Upper lobe of left lung (tissue), 6 donors: ENCODE data around the gene DAPK2. TPM values are rescaled to one million over a fixed set of nuclear protein-coding genes. Genes with fewer than 3 reads are reported as not detected.

ENCODE experiments used
- ATAC-seq, 2 donors: fragments of 200-7000 bp; cut with Tn5 transposase; one replicate each; pipeline ENCODE4 v1.9.1; 2022; ENCODE audit warnings: mild to moderate bottlenecking in 2 of 2, moderate library complexity in 2 of 2; ENCODE audit not compliant: low FRiP score in 2 of 2
- DNase-seq, 2 donors: peaks; one replicate each; pipeline ENCODE4 v3.0.0-alpha.2; 2019 to 2020
- H3K27ac ChIP-seq, 4 donors: fragments of 200-600 bp; sonication (generic); one replicate each; pipeline ENCODE4 v1.5.1; 2016 to 2019
- H3K27me3 ChIP-seq, 4 donors: fragments of 200-600 bp; sonication (generic); one replicate each; pipeline ENCODE4 v1.5.1; 2017 to 2019
- H3K36me3 ChIP-seq, 4 donors: fragments of 200-600 bp; sonication (generic); one replicate each; pipeline ENCODE4 v1.5.1; 2016 to 2019
- H3K4me1 ChIP-seq, 4 donors: fragments of 200-600 bp; sonication (generic); one replicate each; pipeline ENCODE4 v1.5.1; 2018 to 2019
- H3K4me3 ChIP-seq, 4 donors: fragments of 200-600 bp; sonication (generic); one replicate each; pipeline ENCODE4 v1.5.1; 2017 to 2019; ENCODE audit warnings: mild to moderate bottlenecking in 2 of 4, moderate library complexity in 1 of 4
- H3K9me3 ChIP-seq, 4 donors: fragments of 200-600 bp; sonication (generic); one replicate each; pipeline ENCODE4 v1.5.1; 2018 to 2019
- CTCF ChIP-seq, 6 experiments: fragments of 450-650 bp in 4 of 6; fragments of 200-600 bp in 2 of 6; sonication (generic) in 2 of 6; IDR thresholded peaks; one replicate each; pipeline ENCODE4 v1.5.1; 2016 to 2019; ENCODE audit warnings: antibody characterized with exemption in 6 of 6
- EP300 ChIP-seq, 4 donors: sonication (generic); formaldehyde crosslinking; IDR thresholded peaks; one replicate each; pipeline ENCODE4 v1.5.1; 2017; ENCODE audit warnings: antibody characterized with exemption in 4 of 4, control low read depth in 2 of 4
- POLR2A ChIP-seq, 4 donors: fragments of 450-650 bp; IDR thresholded peaks; one replicate each; pipeline ENCODE4 v1.5.1; 2016 to 2017; ENCODE audit warnings: antibody characterized with exemption in 4 of 4, mild to moderate bottlenecking in 2 of 4
- POLR2AphosphoS5 ChIP-seq, 2 donors: sonication (generic); formaldehyde crosslinking; IDR thresholded peaks; one replicate each; pipeline ENCODE4 v1.5.1; 2017; ENCODE audit warnings: antibody characterized with exemption in 2 of 2
- WGBS, 2 donors: methylation state at CpG; one replicate each; pipeline ENCODE4 v1.1.5; 2017 to 2018; 5-methylcytosine and 5-hydroxymethylcytosine counted together
- total RNA-seq, 6 donors: library from RNA; depleted of rRNA in 4 of 6; stranded (reverse); fragments of >200 nt in 4 of 6; gene quantifications; one replicate each; pipeline versions ENCODE4 v1.1.0 to v1.2.1, GENCODE V29; 2016 to 2021
- donor health status: DM: no; HTN: no; CAD: no; lungs with moderate emphysema.
- donor health status: DM: no; HTN: yes; CAD: no; lungs with severe emphysema.

The DAPK2 gene
- total RNA-seq, 6 donors from 2014 or later, result 58.3 to 270 (median 136) TPM

- peaks cover 44 to 79% (median 61%) of the 10 kb centered on the region in 4 donors for H3K4me1 ChIP-seq
- peaks cover 0 to 5% (median 0%) of the 10 kb centered on the region in 4 donors for H3K36me3 ChIP-seq
- DNase-seq (peak in 1 of 2 donors; percentile 60), ATAC-seq (peak in 1 of 2 donors; percentile 68)
- no peak overlapping the region for H3K4me3 ChIP-seq
- H3K27me3 ChIP-seq, result no peaks in the 10 kb centered on the region
- WGBS, 2 donors, result 71 to 73% methylated on average over 3 of the region's 3 CpGs
- no peaks in the 10 kb centered on the region for H3K9me3 ChIP-seq
- no peak for TF ChIP-seq POLR2A (IDR thresholded peaks at IDR 0.05)
- no peak for TF ChIP-seq CTCF (IDR thresholded peaks at IDR 0.05)
- TF ChIP-seq EP300 (IDR thresholded peaks at IDR 0.05), result no peak
- no peak for TF ChIP-seq POLR2AphosphoS5 (IDR thresholded peaks at IDR 0.05)
- peak overlapping the region; percentile 69 to 83 (median 76) for H3K27ac ChIP-seq
Measured at GRCh38 chr15:63986751-63987341, 59.4 kb downstream of the DAPK2 start.

GRCh38 chr15:63986185-63986680, 60.1 kb downstream of the DAPK2 start:
- no peak for TF ChIP-seq POLR2A (IDR thresholded peaks at IDR 0.05)
- no peak for TF ChIP-seq CTCF (IDR thresholded peaks at IDR 0.05)
- TF ChIP-seq EP300 (IDR thresholded peaks at IDR 0.05), result no peak
- no peak for TF ChIP-seq POLR2AphosphoS5 (IDR thresholded peaks at IDR 0.05)
- H3K27ac ChIP-seq, result peak overlapping the region; percentile 69 to 83 (median 76)

GRCh38 chr15:63985221-63986184, 60.8 kb downstream of the DAPK2 start:
- H3K27me3 ChIP-seq, result no peaks in the 10 kb centered on the region
- peaks cover 0 to 10% (median 0%) of the 10 kb centered on the region in 4 donors for H3K36me3 ChIP-seq
- no peak overlapping the region for H3K4me3 ChIP-seq
- ATAC-seq, result peak; percentile 71 to 93
- H3K27ac ChIP-seq, result peak overlapping the region; percentile 69 to 83 (median 76)
- peak; percentile 46 to 94 for DNase-seq
- H3K9me3 ChIP-seq, result no peaks in the 10 kb centered on the region
- no peak for TF ChIP-seq CTCF (IDR thresholded peaks at IDR 0.05)
- TF ChIP-seq POLR2AphosphoS5 (IDR thresholded peaks at IDR 0.05), result peak; percentile 58 to 62
- TF ChIP-seq POLR2A (IDR thresholded peaks at IDR 0.05), result no peak
- TF ChIP-seq EP300 (IDR thresholded peaks at IDR 0.05), result peak in 3 of 4 donors; percentile 13 to 80 (median 52)
- peaks cover 30 to 66% (median 48%) of the 10 kb centered on the region in 4 donors for H3K4me1 ChIP-seq
- 50 to 58% methylated on average over 17 of the region's 17 CpGs for WGBS, 2 donors

More at GRCh38 chr15:63986185-63986680, 60.1 kb downstream of the DAPK2 start:
- no peak overlapping the region for H3K4me3 ChIP-seq
- DNase-seq, result no peak
- no peak for ATAC-seq
- peaks cover 0 to 8% (median 0%) of the 10 kb centered on the region in 4 donors for H3K36me3 ChIP-seq
- WGBS, 2 donors, result 77 to 78% methylated on average over 6 of the region's 6 CpGs
- peaks cover 37 to 73% (median 55%) of the 10 kb centered on the region in 4 donors for H3K4me1 ChIP-seq
- no peaks in the 10 kb centered on the region for H3K27me3 ChIP-seq
- no peaks in the 10 kb centered on the region for H3K9me3 ChIP-seq

- Histone ChIP-seq H3K4me3 (no peak overlapping the region), H3K27ac (peak overlapping the region; percentile 69 to 83 (median 76)), H3K27me3 (no peaks in the 10 kb centered on the region), H3K4me1 (peaks cover 28 to 60% (median 46%) of the 10 kb centered on the region in 4 donors), H3K36me3 (peaks cover 0 to 10% (median 0%) of the 10 kb centered on the region in 4 donors), H3K9me3 (no peaks in the 10 kb centered on the region)
- DNase-seq (no peak), ATAC-seq (no peak)
- TF ChIP-seq CTCF (IDR thresholded peaks at IDR 0.05), result no peak
- no peak for TF ChIP-seq POLR2A (IDR thresholded peaks at IDR 0.05)
- no peak for TF ChIP-seq POLR2AphosphoS5 (IDR thresholded peaks at IDR 0.05)
- no peak for TF ChIP-seq EP300 (IDR thresholded peaks at IDR 0.05)
- WGBS, 2 donors, result 74 to 79% methylated on average over 3 of the region's 3 CpGs
Measured at GRCh38 chr15:63984331-63984730, 62.0 kb downstream of the DAPK2 start.
